IPS-20b (cell line): ENCODE measurements around the gene RXRG.

Experiments used
- H3K27ac ChIP-seq: one replicate; pipeline ENCODE4 v1.5.1; 2013; ENCODE audit warnings: low read length
- H3K27me3 ChIP-seq: 2 replicates; pipeline ENCODE4 v1.6.1; 2013; ENCODE audit warnings: mild to moderate bottlenecking, low read length, inconsistent platforms; ENCODE audit not compliant: insufficient read depth
- H3K36me3 ChIP-seq: 2 replicates; pipeline ENCODE4 v1.6.1; 2013; ENCODE audit warnings: low read depth, mild to moderate bottlenecking, inconsistent platforms, low read length, moderate library complexity; ENCODE audit not compliant: insufficient read depth
- H3K4me1 ChIP-seq: 2 replicates; pipeline ENCODE4 v1.6.1; 2013; ENCODE audit warnings: mild to moderate bottlenecking, control low read depth, inconsistent platforms, low read length, moderate library complexity; ENCODE audit not compliant: insufficient read depth
- H3K4me3 ChIP-seq: 2 replicates; pipeline ENCODE4 v1.5.1; 2013; ENCODE audit warnings: mild to moderate bottlenecking, low read length, inconsistent platforms
- H3K9ac ChIP-seq: 2 replicates; pipeline ENCODE4 v1.6.1; 2013; ENCODE audit warnings: low read depth, mild to moderate bottlenecking, inconsistent platforms, low read length, moderate library complexity
- H3K9me3 ChIP-seq: 2 replicates; pipeline ENCODE4 v1.6.1; 2013; ENCODE audit warnings: mild to moderate bottlenecking, low read depth, low read length, inconsistent platforms; ENCODE audit not compliant: insufficient read depth

The RXRG gene

GRCh38 chr1:165444897-165445370 lies at the start of gene RXRG:
Gene RXRG, minus strand, starts transcription at chr1:165445126. Its CDS starts 233 bp downstream, at chr1:165444893.
- no peaks in the 10 kb centered on the region for H3K36me3 ChIP-seq
- H3K4me1 ChIP-seq, result peaks cover 12% of the 10 kb centered on the region
- H3K4me3 ChIP-seq, result peak within 1 kb of the TSS; percentile 57
- H3K27me3 ChIP-seq, result peaks cover 90% of the 10 kb centered on the region
- H3K27ac ChIP-seq, result no peak within 1 kb of the TSS
- no peaks in the 10 kb centered on the region for H3K9me3 ChIP-seq
- no peak within 1 kb of the TSS for H3K9ac ChIP-seq

DNA sequence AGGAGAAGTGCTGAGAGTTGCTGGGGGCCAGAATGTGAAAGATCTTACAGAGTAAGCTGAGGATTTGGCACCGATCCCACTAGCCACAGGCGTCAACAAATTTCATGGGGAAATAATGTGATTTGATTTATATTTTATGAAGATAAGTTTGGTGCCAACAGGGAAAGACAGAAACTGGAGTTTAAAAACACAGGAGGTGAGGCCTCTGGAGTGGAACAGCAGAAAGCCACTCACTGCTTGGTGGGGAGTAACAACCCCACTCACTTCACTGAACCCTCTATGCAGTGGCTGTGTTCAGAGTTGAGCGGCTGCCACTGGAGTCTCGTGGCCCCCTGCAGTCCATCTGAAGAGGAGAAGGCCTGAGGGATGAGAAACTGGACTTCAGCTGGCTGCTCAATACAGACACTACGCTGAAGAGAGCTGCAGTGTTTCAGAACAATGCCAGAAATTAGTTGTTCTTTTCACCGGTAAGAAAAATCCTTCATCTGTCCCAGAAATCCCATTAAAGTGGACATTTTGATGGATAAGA lies 48.0 kb upstream of the RXRG start:
- H3K36me3 ChIP-seq, result no peaks in the 10 kb centered on the region
- no peak overlapping the region for H3K4me3 ChIP-seq
- no peaks in the 10 kb centered on the region for H3K9me3 ChIP-seq
- H3K4me1 ChIP-seq, result no peaks in the 10 kb centered on the region; the same call in 1 of the 2 replicates
- no peak overlapping the region for H3K9ac ChIP-seq
- no peaks in the 10 kb centered on the region for H3K27me3 ChIP-seq
- no peak overlapping the region for H3K27ac ChIP-seq

DNA sequence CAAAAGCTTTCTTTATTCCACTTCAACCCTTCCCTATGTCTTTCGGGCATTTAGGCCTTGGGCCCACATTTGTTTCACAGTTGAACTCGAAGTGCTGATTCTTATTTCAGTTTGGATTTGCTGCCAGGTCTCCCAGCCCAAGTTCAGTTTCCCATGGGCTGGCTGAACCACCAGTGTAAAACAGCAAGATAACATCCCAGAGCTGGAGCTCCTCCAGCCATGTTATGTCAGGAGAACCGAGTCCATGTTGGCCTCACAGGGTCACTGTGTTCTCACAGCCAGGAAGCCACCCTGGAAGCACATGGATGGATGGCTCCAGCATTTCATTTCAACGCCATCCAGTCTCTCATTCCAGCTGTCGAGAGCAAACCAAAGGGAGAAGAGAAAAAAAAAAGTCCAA lies 45.2 kb upstream of the RXRG start:
- Histone ChIP-seq H3K27me3 (no peaks in the 10 kb centered on the region), H3K27ac (no peak overlapping the region), H3K4me1 (no peaks in the 10 kb centered on the region; the same call in 1 of the 2 replicates), H3K4me3 (no peak overlapping the region), H3K9me3 (no peaks in the 10 kb centered on the region), H3K36me3 (no peaks in the 10 kb centered on the region), H3K9ac (no peak overlapping the region)

DNA sequence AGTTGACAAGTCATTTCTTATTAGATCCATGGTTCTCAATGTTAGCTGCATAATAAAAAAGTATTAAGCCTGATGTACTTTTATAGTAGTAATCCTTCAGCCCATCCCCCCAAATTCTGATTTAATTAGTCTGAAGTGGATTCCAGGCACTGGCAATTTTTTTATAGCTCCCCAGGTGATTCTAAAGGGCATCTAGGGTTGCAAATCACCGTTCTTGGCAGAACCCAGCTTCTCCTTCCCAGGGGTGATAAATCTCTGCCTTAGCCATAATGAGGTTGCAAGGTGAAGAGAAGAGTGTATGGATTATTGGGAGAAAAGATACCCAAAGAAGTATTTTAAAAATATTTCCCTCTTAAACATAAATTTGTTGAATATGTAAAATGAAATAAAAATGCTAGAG lies 43.0 kb upstream of the RXRG start:
- H3K9me3 ChIP-seq, result no peaks in the 10 kb centered on the region
- H3K9ac ChIP-seq, result no peak overlapping the region
- no peak overlapping the region for H3K4me3 ChIP-seq
- H3K27ac ChIP-seq, result no peak overlapping the region
- H3K36me3 ChIP-seq, result no peaks in the 10 kb centered on the region
- H3K27me3 ChIP-seq, result no peaks in the 10 kb centered on the region
- no peaks in the 10 kb centered on the region; the same call in 1 of the 2 replicates for H3K4me1 ChIP-seq

GRCh38 chr1:165486663-165487062 lies 41.7 kb upstream of the RXRG start:
- Histone ChIP-seq H3K9ac (no peak overlapping the region), H3K9me3 (no peaks in the 10 kb centered on the region), H3K36me3 (no peaks in the 10 kb centered on the region), H3K4me1 (peaks cover 4% of the 10 kb centered on the region; the same call in 1 of the 2 replicates), H3K27me3 (no peaks in the 10 kb centered on the region), H3K27ac (no peak overlapping the region), H3K4me3 (no peak overlapping the region)

GRCh38 chr1:165485716-165486115 lies 40.8 kb upstream of the RXRG start:
- no peak overlapping the region for H3K4me3 ChIP-seq
- H3K36me3 ChIP-seq, result no peaks in the 10 kb centered on the region
- no peak overlapping the region for H3K27ac ChIP-seq
- H3K4me1 ChIP-seq, result peaks cover 4% of the 10 kb centered on the region; the same call in 1 of the 2 replicates
- H3K27me3 ChIP-seq, result no peaks in the 10 kb centered on the region
- H3K9me3 ChIP-seq, result no peaks in the 10 kb centered on the region
- no peak overlapping the region for H3K9ac ChIP-seq

- no peak overlapping the region for H3K9ac ChIP-seq
- H3K27ac ChIP-seq, result no peak overlapping the region
- no peak overlapping the region for H3K4me3 ChIP-seq
- H3K4me1 ChIP-seq, result peaks cover 4% of the 10 kb centered on the region; the same call in 1 of the 2 replicates
- no peaks in the 10 kb centered on the region for H3K36me3 ChIP-seq
- H3K9me3 ChIP-seq, result no peaks in the 10 kb centered on the region
- H3K27me3 ChIP-seq, result no peaks in the 10 kb centered on the region
Measured at GRCh38 chr1:165484532-165484931, 39.6 kb upstream of the RXRG start.

- Histone ChIP-seq H3K9me3 (no peaks in the 10 kb centered on the region), H3K36me3 (no peaks in the 10 kb centered on the region), H3K4me3 (no peak overlapping the region), H3K9ac (no peak overlapping the region), H3K27ac (no peak overlapping the region), H3K4me1 (peaks cover 4% of the 10 kb centered on the region; the same call in 1 of the 2 replicates), H3K27me3 (no peaks in the 10 kb centered on the region)
Measured at GRCh38 chr1:165483412-165483811, 38.5 kb upstream of the RXRG start.

DNA sequence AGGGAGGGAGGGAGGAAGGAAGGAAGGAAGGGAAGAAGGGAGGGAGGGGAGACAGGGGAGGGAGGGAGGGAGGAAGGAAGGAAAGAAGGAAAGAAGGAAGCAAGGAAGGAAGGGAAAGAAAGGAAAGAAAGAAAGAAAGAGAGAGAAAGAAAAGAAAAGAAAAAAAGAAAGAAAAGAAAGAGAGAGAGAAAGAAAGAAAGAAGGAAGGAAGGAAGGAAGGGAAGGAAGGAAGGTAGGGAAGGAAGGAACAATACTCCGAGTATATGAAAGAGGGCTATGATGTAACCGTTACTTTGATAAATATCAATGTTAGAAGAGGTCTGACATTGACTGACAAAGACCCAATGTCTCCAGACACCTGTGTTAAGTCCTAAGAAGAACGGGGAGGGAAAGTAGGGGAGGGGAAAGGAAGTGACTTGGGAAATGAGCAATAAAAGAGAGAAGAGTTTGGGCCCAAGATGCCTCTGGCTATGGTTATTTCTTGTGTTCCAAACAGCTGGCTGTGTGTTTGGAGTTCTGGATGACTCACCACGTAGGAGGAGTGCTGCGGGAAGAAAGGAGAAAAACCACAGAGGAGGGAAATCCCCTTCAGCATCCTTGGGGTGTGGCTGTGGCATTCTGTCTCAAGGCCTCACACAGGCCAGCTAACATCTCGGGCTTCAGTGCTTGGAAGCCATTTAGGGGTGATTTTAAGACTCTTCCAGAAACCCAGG lies 37.0 kb upstream of the RXRG start:
- Histone ChIP-seq H3K4me1 (peaks cover 4% of the 10 kb centered on the region; the same call in 1 of the 2 replicates), H3K9ac (no peak overlapping the region), H3K27me3 (no peaks in the 10 kb centered on the region), H3K9me3 (no peaks in the 10 kb centered on the region), H3K36me3 (no peaks in the 10 kb centered on the region), H3K4me3 (no peak overlapping the region), H3K27ac (no peak overlapping the region)

DNA sequence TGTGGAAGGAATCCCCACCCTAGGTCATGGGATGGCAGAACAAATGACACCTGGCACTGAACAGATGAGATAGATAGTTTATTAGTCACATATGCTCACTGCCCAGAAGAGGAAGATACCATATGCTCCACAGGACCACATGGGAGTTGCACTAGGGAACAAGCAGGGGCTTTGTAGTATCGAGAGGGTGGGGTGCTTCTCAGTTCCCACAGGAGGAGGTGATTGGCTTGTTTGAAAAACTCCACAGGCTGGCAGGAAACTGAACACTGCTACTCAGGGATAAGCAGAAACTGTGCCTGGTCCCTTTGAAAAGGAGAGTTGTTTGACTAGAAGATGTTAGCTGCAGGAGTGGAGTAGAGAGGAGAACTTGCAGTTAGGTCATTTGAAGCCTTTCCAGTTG lies 31.9 kb upstream of the RXRG start:
- H3K27me3 ChIP-seq, result no peaks in the 10 kb centered on the region
- H3K36me3 ChIP-seq, result no peaks in the 10 kb centered on the region
- no peak overlapping the region for H3K27ac ChIP-seq
- no peak overlapping the region for H3K4me3 ChIP-seq
- no peaks in the 10 kb centered on the region for H3K9me3 ChIP-seq
- no peak overlapping the region for H3K9ac ChIP-seq
- H3K4me1 ChIP-seq, result no peaks in the 10 kb centered on the region

- Histone ChIP-seq H3K9ac (no peak overlapping the region), H3K9me3 (no peaks in the 10 kb centered on the region), H3K27ac (no peak overlapping the region), H3K4me1 (no peaks in the 10 kb centered on the region), H3K27me3 (no peaks in the 10 kb centered on the region), H3K36me3 (no peaks in the 10 kb centered on the region), H3K4me3 (no peak overlapping the region)
Measured at GRCh38 chr1:165474196-165474595, 29.3 kb upstream of the RXRG start.

DNA sequence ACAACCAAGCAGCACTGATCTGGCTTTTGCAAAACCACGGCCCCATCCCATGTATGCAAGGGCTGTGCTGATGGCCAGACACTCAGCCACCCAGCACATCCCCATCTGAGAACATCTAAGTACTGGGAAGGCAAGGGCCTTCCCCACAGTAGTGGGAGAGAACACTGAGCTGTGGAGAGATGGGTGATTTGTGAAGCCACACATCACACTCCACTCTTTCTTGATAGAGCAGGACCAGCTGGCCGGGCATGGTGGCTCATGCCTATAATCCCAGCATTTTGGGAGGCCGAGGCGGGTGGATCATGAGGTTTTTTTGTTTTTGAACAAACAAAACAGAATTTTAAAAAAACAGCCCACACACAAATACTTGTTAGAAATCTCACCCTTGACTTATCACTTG lies 28.2 kb upstream of the RXRG start:
- no peak overlapping the region for H3K27ac ChIP-seq
- no peaks in the 10 kb centered on the region for H3K4me1 ChIP-seq
- H3K9ac ChIP-seq, result no peak overlapping the region
- no peak overlapping the region for H3K4me3 ChIP-seq
- H3K36me3 ChIP-seq, result no peaks in the 10 kb centered on the region
- H3K9me3 ChIP-seq, result no peaks in the 10 kb centered on the region
- no peaks in the 10 kb centered on the region for H3K27me3 ChIP-seq
